H1 (cell line): Measurements from ENCODE around the gene DNAJC11. TPM values are rescaled to one million over a fixed set of nuclear protein-coding genes. Genes with fewer than 3 reads are reported as not detected.

Experiments used
- EGR1 ChIP-seq: IDR thresholded peaks from 2 replicates; pipeline ENCODE4 v1.6.1; 2011; ENCODE audit warnings: low read depth, low read length, borderline replicate concordance
- polyA plus RNA-seq, 7 experiments: library from polyadenylated mRNA; depleted of rRNA in 3 of 7; stranded (reverse) in 5 of 7; unstranded in 2 of 7; fragments of >200 nt in 5 of 7; fragments of 200-250 nt in 2 of 7; gene quantifications; 1 replicate in 5 of 7; 2 replicates in 1 of 7; 4 replicates in 1 of 7; pipeline versions ENCODE4 v1.2.1 to v1.2.3, GENCODE V29; 2011 to 2013; ENCODE audit warnings: missing spikeins in 2 of 7, mixed read lengths in 2 of 7
- total RNA-seq: library from RNA; stranded (reverse); fragmentation: NEBNext Ultra II Directional; extraction: Animal tissue kit (Norgen Biotek cat#: 25700); gene quantifications from 2 replicates; pipeline ENCODE4 v1.2.1, GENCODE V29; 2021
- TF ChIP-seq, protein P1 (sequence below): fragments of 300-600 bp; sonication (generic); IDR thresholded peaks from 2 replicates; pipeline ENCODE4 v1.7.1; 2012; ENCODE audit warnings: low read length, moderate library complexity, mild to moderate bottlenecking, inconsistent platforms; ENCODE audit not compliant: insufficient replicate concordance

DNAJC11 gene
- total and polyA plus RNA-seq, 2 of the 8 experiments (the other 6 are each of a cell fraction or from before 2014, with no cell fraction given) = 43.9 to 90.9 TPM

DNA sequence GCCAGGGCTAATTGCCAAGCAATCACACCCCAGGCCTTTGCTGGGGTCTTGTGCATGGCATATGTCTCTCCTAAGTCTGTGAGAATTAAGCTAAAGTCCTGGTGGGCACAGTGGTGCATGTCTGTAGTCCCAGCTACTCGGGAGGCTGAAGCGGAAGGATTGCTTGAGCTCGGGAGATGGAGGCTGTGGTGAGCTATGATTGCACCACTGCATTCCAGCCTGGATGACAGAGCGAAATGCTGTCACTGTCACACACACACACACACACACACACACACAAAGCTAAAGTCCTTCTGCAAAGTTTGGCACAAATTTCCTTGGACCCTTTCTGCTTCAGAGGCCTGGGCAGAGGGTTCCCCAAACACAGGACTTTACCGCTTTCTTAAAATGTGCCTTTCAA is 31.3 kb upstream of the DNAJC11 start (continued):
- TF ChIP-seq, protein P1, sequence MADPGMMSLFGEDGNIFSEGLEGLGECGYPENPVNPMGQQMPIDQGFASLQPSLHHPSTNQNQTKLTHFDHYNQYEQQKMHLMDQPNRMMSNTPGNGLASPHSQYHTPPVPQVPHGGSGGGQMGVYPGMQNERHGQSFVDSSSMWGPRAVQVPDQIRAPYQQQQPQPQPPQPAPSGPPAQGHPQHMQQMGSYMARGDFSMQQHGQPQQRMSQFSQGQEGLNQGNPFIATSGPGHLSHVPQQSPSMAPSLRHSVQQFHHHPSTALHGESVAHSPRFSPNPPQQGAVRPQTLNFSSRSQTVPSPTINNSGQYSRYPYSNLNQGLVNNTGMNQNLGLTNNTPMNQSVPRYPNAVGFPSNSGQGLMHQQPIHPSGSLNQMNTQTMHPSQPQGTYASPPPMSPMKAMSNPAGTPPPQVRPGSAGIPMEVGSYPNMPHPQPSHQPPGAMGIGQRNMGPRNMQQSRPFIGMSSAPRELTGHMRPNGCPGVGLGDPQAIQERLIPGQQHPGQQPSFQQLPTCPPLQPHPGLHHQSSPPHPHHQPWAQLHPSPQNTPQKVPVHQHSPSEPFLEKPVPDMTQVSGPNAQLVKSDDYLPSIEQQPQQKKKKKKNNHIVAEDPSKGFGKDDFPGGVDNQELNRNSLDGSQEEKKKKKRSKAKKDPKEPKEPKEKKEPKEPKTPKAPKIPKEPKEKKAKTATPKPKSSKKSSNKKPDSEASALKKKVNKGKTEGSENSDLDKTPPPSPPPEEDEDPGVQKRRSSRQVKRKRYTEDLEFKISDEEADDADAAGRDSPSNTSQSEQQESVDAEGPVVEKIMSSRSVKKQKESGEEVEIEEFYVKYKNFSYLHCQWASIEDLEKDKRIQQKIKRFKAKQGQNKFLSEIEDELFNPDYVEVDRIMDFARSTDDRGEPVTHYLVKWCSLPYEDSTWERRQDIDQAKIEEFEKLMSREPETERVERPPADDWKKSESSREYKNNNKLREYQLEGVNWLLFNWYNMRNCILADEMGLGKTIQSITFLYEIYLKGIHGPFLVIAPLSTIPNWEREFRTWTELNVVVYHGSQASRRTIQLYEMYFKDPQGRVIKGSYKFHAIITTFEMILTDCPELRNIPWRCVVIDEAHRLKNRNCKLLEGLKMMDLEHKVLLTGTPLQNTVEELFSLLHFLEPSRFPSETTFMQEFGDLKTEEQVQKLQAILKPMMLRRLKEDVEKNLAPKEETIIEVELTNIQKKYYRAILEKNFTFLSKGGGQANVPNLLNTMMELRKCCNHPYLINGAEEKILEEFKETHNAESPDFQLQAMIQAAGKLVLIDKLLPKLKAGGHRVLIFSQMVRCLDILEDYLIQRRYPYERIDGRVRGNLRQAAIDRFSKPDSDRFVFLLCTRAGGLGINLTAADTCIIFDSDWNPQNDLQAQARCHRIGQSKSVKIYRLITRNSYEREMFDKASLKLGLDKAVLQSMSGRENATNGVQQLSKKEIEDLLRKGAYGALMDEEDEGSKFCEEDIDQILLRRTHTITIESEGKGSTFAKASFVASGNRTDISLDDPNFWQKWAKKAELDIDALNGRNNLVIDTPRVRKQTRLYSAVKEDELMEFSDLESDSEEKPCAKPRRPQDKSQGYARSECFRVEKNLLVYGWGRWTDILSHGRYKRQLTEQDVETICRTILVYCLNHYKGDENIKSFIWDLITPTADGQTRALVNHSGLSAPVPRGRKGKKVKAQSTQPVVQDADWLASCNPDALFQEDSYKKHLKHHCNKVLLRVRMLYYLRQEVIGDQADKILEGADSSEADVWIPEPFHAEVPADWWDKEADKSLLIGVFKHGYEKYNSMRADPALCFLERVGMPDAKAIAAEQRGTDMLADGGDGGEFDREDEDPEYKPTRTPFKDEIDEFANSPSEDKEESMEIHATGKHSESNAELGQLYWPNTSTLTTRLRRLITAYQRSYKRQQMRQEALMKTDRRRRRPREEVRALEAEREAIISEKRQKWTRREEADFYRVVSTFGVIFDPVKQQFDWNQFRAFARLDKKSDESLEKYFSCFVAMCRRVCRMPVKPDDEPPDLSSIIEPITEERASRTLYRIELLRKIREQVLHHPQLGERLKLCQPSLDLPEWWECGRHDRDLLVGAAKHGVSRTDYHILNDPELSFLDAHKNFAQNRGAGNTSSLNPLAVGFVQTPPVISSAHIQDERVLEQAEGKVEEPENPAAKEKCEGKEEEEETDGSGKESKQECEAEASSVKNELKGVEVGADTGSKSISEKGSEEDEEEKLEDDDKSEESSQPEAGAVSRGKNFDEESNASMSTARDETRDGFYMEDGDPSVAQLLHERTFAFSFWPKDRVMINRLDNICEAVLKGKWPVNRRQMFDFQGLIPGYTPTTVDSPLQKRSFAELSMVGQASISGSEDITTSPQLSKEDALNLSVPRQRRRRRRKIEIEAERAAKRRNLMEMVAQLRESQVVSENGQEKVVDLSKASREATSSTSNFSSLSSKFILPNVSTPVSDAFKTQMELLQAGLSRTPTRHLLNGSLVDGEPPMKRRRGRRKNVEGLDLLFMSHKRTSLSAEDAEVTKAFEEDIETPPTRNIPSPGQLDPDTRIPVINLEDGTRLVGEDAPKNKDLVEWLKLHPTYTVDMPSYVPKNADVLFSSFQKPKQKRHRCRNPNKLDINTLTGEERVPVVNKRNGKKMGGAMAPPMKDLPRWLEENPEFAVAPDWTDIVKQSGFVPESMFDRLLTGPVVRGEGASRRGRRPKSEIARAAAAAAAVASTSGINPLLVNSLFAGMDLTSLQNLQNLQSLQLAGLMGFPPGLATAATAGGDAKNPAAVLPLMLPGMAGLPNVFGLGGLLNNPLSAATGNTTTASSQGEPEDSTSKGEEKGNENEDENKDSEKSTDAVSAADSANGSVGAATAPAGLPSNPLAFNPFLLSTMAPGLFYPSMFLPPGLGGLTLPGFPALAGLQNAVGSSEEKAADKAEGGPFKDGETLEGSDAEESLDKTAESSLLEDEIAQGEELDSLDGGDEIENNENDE = no peak
- TF ChIP-seq EGR1 = no peak
